GM19328 (cell line): ENCODE measurements around the gene CATSPER2.
"Not testable (repeated sequence)": the region's sequence is repeated elsewhere in the genome, so short reads cannot be mapped to it uniquely, and the experiment has no call there.

Experiments
- ATAC-seq: cut with Tn5 transposase; IDR thresholded peaks from one replicate; pipeline ENCODE4 v1.9.1; 2021; ENCODE audit warnings: mild to moderate bottlenecking, moderate library complexity; ENCODE audit not compliant: unreplicated experiment

Gene CATSPER2

GRCh38 chr15:43648649-43649429 lies at the start of gene CATSPER2:
Gene CATSPER2, minus strand, starts transcription at chr15:43648844. Its CDS starts 783 bp downstream, at chr15:43648061.
- ATAC-seq: no peak

- ATAC-seq: not testable (repeated sequence)
Measured at GRCh38 chr15:43693148-43694022, 44.7 kb upstream of the CATSPER2 start, which contains the start of gene CKMT1A. Gene CKMT1A, plus strand, starts transcription at chr15:43693859. Its CDS starts 192 bp downstream, at chr15:43694051.

GRCh38 chr15:43692679-43693078 lies 44.0 kb upstream of the CATSPER2 start:
- ATAC-seq: not testable (repeated sequence)

GRCh38 chr15:43689604-43690301 lies 41.1 kb upstream of the CATSPER2 start:
- peak; percentile 86 for ATAC-seq

- not testable (repeated sequence) for ATAC-seq
Measured at GRCh38 chr15:43674175-43674574, 25.5 kb upstream of the CATSPER2 start.

GRCh38 chr15:43666177-43666576 lies 17.5 kb upstream of the CATSPER2 start:
- ATAC-seq: not testable (repeated sequence)

- not testable (repeated sequence) for ATAC-seq
Measured at GRCh38 chr15:43663333-43663732, 14.7 kb upstream of the CATSPER2 start.

- ATAC-seq: not testable (repeated sequence)
Measured at GRCh38 chr15:43662293-43662692, 13.6 kb upstream of the CATSPER2 start.

- not testable (repeated sequence) for ATAC-seq
Measured at GRCh38 chr15:43659727-43660126, 11.1 kb upstream of the CATSPER2 start.

- not testable (repeated sequence) for ATAC-seq
Measured at GRCh38 chr15:43649430-43649926, 834 bp upstream of the CATSPER2 start.

- ATAC-seq: not testable (repeated sequence)
Measured at GRCh38 chr15:43638464-43639204, 10.0 kb downstream of the CATSPER2 start.

- not testable (repeated sequence) for ATAC-seq
Measured at GRCh38 chr15:43626937-43627336, 21.7 kb downstream of the CATSPER2 start.

GRCh38 chr15:43625106-43625505 lies 23.5 kb downstream of the CATSPER2 start:
- ATAC-seq: no peak

- ATAC-seq: not testable (repeated sequence)
Measured at GRCh38 chr15:43622068-43622799, 26.4 kb downstream of the CATSPER2 start.

GRCh38 chr15:43618700-43619099 lies 29.9 kb downstream of the CATSPER2 start, which contains the start of gene STRC:
Gene STRC, minus strand, starts transcription at chr15:43618800. Its CDS starts 78 bp downstream, at chr15:43618722.
- not testable (repeated sequence) for ATAC-seq

GRCh38 chr15:43617750-43618149 lies 30.9 kb downstream of the CATSPER2 start:
- ATAC-seq: not testable (repeated sequence)

- ATAC-seq: not testable (repeated sequence)
Measured at GRCh38 chr15:43602233-43602632, 46.4 kb downstream of the CATSPER2 start.

GRCh38 chr15:43600200-43600599 lies 48.4 kb downstream of the CATSPER2 start:
- not testable (repeated sequence) for ATAC-seq

- ATAC-seq: not testable (repeated sequence)
Measured at GRCh38 chr15:43599131-43599530, 49.5 kb downstream of the CATSPER2 start.
